ENCODE data around the gene SNX24. TPM values are rescaled to one million over a fixed set of nuclear protein-coding genes. Genes with fewer than 3 reads are reported as not detected.

SNX24 gene
- total and polyA plus RNA-seq, 2 of the 4 experiments (the other 2 are of a cell fraction): 13.8 to 15.0 TPM

DNA sequence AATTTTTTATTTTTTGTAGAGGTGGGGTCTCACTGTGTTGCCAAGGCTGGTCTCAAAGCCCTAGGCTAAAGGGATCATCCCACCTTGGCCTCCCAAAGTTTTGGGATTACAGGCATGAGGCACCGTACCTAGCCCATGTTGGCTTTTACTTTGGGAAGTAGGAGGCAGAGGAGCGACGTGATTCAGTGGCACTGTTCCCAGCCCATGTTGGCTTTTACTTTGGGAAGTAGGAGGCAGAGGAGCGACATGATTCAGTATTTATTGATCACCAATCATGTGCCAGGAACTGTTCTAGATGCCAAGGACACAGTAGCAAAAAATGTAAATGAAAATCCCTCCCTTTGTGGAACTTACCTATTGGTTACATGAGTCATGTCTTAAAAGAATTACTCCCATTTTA lies 18.3 kb downstream of the SNX24 start:
- no peak overlapping the region for H3K23ac ChIP-seq (ENCODE audit: low read depth, low read length)
- dilution Hi-C loops (cut with HindIII; ENCODE audit: low sequenced_read_pairs, unreplicated experiment) (no loop called here), intact Hi-C loops (cut with micrococcal nuclease) (no loop called here), in situ Hi-C loops (cut with MboI; ENCODE audit: low sequenced_read_pairs) (no loop called here)
- H3K4me2 ChIP-seq (ENCODE audit: low read depth, low read length): no peak overlapping the region
- H3K4me1 ChIP-seq (ENCODE audit: control insufficient read depth, insufficient read depth, low read length): no peaks in the 10 kb centered on the region
- no peak for ATAC-seq (ENCODE audit: low read depth)
- no peak overlapping the region for H3K4me3 ChIP-seq (ENCODE audit: insufficient read depth, low read depth, low read length)
- no peak overlapping the region for H2BK15ac ChIP-seq (ENCODE audit: low read depth, low read length)
- H4K91ac ChIP-seq (ENCODE audit: insufficient read depth, low read depth, low read length): no peak overlapping the region
- no peak overlapping the region for H2AK9ac ChIP-seq (replicated peaks; ENCODE audit: low read depth, low read length, poor library complexity)
- no peak overlapping the region for H4K8ac ChIP-seq (ENCODE audit: low read depth in 2 of 2, low read length in 2 of 2)
- peaks cover 8% of the 10 kb centered on the region for H3K36me3 ChIP-seq (ENCODE audit: control insufficient read depth, insufficient read depth, low read length)
- no peak overlapping the region for H3K14ac ChIP-seq (replicated peaks; ENCODE audit: low read depth, low read length)
- no TSS peak for BruUV-seq (replicated peaks)
- no peak overlapping the region for H3K18ac ChIP-seq (ENCODE audit: low read depth, low read length)
- DNase-seq: no peak
- ChIA-PET CTCF (no interaction called here), POLR2A (ENCODE audit: unreplicated experiment) (no interaction called here)
- no peaks in the 10 kb centered on the region for H3K27me3 ChIP-seq (ENCODE audit: control insufficient read depth, insufficient read depth, low read length)
- no peaks in the 10 kb centered on the region for H3K9me3 ChIP-seq (ENCODE audit: control insufficient read depth, insufficient read depth, low read length)
- no peak overlapping the region for H3K9ac ChIP-seq (ENCODE audit: low read depth, low read length)
- TF ChIP-seq MXI1 (IDR thresholded peaks at IDR 0.05; ENCODE audit: borderline replicate concordance, low read depth, low read length): no peak
- no peak for TF ChIP-seq BHLHE40 (IDR thresholded peaks at IDR 0.05; ENCODE audit: low read depth, low read length)
- no peak for TF ChIP-seq CHD1 (IDR thresholded peaks at IDR 0.05; ENCODE audit: low read depth, low read length)
- TF ChIP-seq USF2 (IDR thresholded peaks at IDR 0.05; ENCODE audit: low read depth, low read length): no peak
- no peak for TF ChIP-seq SMC3 (IDR thresholded peaks at IDR 0.05; ENCODE audit: low read depth, low read length)
- no peak for TF ChIP-seq MAZ (IDR thresholded peaks at IDR 0.05; ENCODE audit: borderline replicate concordance, low read depth, low read length)
- no peak for TF ChIP-seq RCOR1 (IDR thresholded peaks at IDR 0.05; ENCODE audit: insufficient replicate concordance, low read length)
- TF ChIP-seq, protein P1, sequence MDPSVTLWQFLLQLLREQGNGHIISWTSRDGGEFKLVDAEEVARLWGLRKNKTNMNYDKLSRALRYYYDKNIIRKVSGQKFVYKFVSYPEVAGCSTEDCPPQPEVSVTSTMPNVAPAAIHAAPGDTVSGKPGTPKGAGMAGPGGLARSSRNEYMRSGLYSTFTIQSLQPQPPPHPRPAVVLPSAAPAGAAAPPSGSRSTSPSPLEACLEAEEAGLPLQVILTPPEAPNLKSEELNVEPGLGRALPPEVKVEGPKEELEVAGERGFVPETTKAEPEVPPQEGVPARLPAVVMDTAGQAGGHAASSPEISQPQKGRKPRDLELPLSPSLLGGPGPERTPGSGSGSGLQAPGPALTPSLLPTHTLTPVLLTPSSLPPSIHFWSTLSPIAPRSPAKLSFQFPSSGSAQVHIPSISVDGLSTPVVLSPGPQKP (IDR thresholded peaks at IDR 0.05; ENCODE audit: borderline replicate concordance, low read depth, low read length): no peak
- no peak for TF ChIP-seq MAFK (IDR thresholded peaks at IDR 0.05; ENCODE audit: low read depth, low read length)
- TF ChIP-seq FOS (IDR thresholded peaks at IDR 0.05; ENCODE audit: low read depth, low read length): no peak
- TF ChIP-seq, protein P2, sequence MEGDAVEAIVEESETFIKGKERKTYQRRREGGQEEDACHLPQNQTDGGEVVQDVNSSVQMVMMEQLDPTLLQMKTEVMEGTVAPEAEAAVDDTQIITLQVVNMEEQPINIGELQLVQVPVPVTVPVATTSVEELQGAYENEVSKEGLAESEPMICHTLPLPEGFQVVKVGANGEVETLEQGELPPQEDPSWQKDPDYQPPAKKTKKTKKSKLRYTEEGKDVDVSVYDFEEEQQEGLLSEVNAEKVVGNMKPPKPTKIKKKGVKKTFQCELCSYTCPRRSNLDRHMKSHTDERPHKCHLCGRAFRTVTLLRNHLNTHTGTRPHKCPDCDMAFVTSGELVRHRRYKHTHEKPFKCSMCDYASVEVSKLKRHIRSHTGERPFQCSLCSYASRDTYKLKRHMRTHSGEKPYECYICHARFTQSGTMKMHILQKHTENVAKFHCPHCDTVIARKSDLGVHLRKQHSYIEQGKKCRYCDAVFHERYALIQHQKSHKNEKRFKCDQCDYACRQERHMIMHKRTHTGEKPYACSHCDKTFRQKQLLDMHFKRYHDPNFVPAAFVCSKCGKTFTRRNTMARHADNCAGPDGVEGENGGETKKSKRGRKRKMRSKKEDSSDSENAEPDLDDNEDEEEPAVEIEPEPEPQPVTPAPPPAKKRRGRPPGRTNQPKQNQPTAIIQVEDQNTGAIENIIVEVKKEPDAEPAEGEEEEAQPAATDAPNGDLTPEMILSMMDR (conservative IDR thresholded peaks at IDR 0.05; ENCODE audit: low read depth, low read length): no peak
- TF ChIP-seq RFX5 (IDR thresholded peaks at IDR 0.05; ENCODE audit: low read depth, low read length): no peak
- no peak for TF ChIP-seq RAD21 (IDR thresholded peaks at IDR 0.05; ENCODE audit: low read length)
- TF ChIP-seq NFE2L2 (IDR thresholded peaks at IDR 0.05; ENCODE audit: low read depth, low read length): no peak
- TF ChIP-seq POLR2A (IDR thresholded peaks at IDR 0.05; ENCODE audit: low read depth, low read length): no peak
- no peak for TF ChIP-seq CEBPB (IDR thresholded peaks at IDR 0.05; ENCODE audit: low read depth, low read length)
- no peak overlapping the region for H3K4ac ChIP-seq (ENCODE audit: low read depth, low read length)
- H2AFZ ChIP-seq (replicated peaks; ENCODE audit: low read length, poor library complexity): no peak overlapping the region
- no peaks in the 10 kb centered on the region for H4K20me1 ChIP-seq (ENCODE audit: insufficient read depth, low read length)
- peaks cover 21 to 39% of the 10 kb centered on the region in 2 experiments for H3K79me1 ChIP-seq (ENCODE audit: low read depth in 1 of 2, low read length in 2 of 2)
- H4K5ac ChIP-seq (ENCODE audit: low read depth, low read length): no peak overlapping the region
- no peak overlapping the region for H2BK20ac ChIP-seq (ENCODE audit: low read depth, low read length)
- no peak overlapping the region for H2AK5ac ChIP-seq (ENCODE audit: low read depth, low read length)
- H3K56ac ChIP-seq (ENCODE audit: extremely low read depth, insufficient read depth, low read length): no peak overlapping the region
- H3K27ac ChIP-seq (ENCODE audit: insufficient read depth, low read length): no peak overlapping the region
- H3K9me1 ChIP-seq (ENCODE audit: insufficient read depth, low read length): no peaks in the 10 kb centered on the region
- no peak overlapping the region for H2BK5ac ChIP-seq (ENCODE audit: low read depth, low read length, poor library complexity, severe bottlenecking)
- no peak overlapping the region for H2BK120ac ChIP-seq (ENCODE audit: low read depth, low read length)
- WGBS, 2 experiments (ENCODE audit: extremely low coverage in 2 of 2, insufficient read length in 1 of 2): no CpG with 5 or more reads among the region's 4 CpGs
